AG04449 (cell line): ENCODE results near the gene KIF3B.
"Not testable (repeated sequence)": the region's sequence is repeated elsewhere in the genome, so short reads cannot be mapped to it uniquely, and the experiment has no call there.

Experiments used
- CTCF ChIA-PET: fragments of 350-600 bp; formaldehyde crosslinking; extraction: SDS; loops from one replicate; lab custom pipeline; 2021; ENCODE audit warnings: antibody characterized with exemption; lab: Yijun Ruan, JAX
- POLR2A ChIA-PET: fragments of 400-600, 350-600 bp; formaldehyde crosslinking; extraction: SDS; loops from one replicate; lab custom pipeline; 2020; ENCODE audit warnings: antibody characterized with exemption, inconsistent platforms; lab: Yijun Ruan, JAX
- DNase-seq: peaks from one replicate; pipeline ENCODE4 v3.0.0-alpha.2; 2010; ENCODE audit warnings: low read depth, low spot score
- H3K4me3 ChIP-seq: 2 replicates; pipeline ENCODE4 v1.5.1; 2011; ENCODE audit warnings: low read depth, mild to moderate bottlenecking, control low read depth, low read length
- TF ChIP-seq, protein P1 (sequence below): IDR thresholded peaks from one replicate; pipeline ENCODE4 v1.5.1; 2011; ENCODE audit warnings: mild to moderate bottlenecking, moderate library complexity, low read length, control low read depth, inconsistent platforms; ENCODE audit not compliant: insufficient read depth; ENCODE audit errors: missing control alignments

KIF3B gene

DNA sequence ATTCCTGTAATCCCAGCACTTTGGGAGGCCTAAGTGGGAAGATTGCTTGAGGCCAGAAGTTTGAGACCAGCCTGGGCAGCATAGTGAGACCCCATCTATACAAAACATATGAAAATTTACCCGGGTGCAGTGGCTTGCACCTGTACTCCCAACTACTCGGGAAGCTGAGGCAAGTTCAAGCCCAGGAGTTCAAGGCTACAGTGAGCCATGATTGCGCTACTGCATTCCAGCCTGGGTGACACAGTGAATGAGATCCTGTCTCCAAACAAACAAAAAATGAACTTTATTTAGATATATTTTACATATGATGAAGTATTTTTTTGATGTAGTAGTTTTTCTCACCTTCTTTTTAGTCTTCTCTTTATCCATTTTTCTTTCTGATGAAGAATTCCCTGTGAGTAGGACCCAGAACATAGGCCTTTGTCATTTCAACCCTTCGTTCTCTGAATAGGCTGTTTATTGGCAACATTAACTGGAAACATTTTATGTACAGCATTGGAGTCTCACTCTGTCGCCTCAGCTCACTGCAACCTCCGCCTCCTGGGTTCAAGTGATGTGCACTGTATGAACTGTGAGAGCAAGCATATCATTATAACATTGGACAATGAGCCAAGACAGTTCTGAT is 10.9 kb downstream of the KIF3B start:
- POLR2A ChIA-PET, result no interaction called here
- no peak overlapping the region for H3K4me3 ChIP-seq
- no peak for DNase-seq
- CTCF ChIA-PET, result no interaction called here
- TF ChIP-seq, protein P1, sequence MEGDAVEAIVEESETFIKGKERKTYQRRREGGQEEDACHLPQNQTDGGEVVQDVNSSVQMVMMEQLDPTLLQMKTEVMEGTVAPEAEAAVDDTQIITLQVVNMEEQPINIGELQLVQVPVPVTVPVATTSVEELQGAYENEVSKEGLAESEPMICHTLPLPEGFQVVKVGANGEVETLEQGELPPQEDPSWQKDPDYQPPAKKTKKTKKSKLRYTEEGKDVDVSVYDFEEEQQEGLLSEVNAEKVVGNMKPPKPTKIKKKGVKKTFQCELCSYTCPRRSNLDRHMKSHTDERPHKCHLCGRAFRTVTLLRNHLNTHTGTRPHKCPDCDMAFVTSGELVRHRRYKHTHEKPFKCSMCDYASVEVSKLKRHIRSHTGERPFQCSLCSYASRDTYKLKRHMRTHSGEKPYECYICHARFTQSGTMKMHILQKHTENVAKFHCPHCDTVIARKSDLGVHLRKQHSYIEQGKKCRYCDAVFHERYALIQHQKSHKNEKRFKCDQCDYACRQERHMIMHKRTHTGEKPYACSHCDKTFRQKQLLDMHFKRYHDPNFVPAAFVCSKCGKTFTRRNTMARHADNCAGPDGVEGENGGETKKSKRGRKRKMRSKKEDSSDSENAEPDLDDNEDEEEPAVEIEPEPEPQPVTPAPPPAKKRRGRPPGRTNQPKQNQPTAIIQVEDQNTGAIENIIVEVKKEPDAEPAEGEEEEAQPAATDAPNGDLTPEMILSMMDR, result no peak

DNA sequence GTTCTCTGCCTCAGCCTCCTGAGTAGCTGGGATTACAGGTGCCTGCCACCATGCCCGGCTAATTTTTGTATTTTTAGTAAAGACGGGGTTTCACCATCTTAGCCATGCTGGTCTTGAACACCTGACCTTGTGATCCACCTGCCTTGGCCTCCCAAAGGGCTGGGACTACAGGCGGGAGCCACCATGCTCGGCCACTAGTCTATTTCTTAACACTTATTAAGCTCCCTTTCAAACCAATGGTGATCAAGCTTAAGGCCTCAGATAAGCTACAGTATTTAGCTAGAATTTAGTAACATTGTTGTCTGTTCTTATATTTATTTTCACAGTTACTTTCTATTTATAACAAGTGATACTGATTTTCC is 11.8 kb downstream of the KIF3B start:
- POLR2A ChIA-PET, H3K4me3 ChIP-seq, DNase-seq: not testable (repeated sequence)
- CTCF ChIA-PET, result interaction anchor here (1.2 to 1.5 kb wide), 2 partner anchors 28 to 48 kb away, joined by 3 to 5 read pairs; no protein-coding TSS in a partner anchor

DNA sequence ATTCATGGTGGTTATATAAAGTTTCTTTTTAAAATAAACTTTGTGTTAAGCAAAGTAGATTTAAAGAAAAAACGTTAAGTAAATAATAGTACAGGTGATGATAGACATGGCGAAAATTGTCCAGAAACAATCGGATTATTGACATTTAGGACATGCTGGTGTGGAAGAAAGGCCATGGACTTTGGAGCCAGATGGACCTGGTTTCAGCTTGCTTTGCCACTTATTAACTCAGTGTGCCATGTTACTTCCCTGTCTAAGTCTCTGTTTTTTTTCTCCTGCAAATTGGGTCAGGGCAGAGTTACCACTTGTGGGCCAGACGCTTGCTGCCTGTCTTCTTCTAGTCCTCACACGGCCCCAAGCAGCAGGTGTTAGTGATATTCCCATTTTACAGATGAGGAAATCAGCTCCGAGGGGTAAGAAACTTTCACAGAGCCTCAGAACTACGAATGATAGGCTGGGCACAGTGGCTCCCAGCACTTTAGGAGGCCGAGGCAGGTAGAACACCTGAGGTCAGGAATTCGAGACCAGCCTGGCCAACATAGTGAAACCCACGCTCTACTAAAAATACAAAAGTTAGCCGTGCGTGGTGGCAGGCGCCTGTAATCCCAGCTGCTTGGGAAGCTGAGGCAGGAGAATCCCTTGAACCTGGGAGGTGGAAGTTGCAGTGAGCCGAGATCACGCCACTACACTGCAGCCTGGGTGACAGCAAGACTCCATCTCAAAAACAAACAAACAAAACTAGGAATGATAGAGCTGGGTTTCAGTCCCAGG is 12.4 kb downstream of the KIF3B start:
- POLR2A ChIA-PET, result no interaction called here
- no peak overlapping the region for H3K4me3 ChIP-seq
- DNase-seq, result no peak
- TF ChIP-seq, protein P1, result no peak
- CTCF ChIA-PET, result interaction anchor here (1.2 to 1.5 kb wide), 2 partner anchors 27 to 47 kb away, joined by 3 to 5 read pairs; no protein-coding TSS in a partner anchor

DNA sequence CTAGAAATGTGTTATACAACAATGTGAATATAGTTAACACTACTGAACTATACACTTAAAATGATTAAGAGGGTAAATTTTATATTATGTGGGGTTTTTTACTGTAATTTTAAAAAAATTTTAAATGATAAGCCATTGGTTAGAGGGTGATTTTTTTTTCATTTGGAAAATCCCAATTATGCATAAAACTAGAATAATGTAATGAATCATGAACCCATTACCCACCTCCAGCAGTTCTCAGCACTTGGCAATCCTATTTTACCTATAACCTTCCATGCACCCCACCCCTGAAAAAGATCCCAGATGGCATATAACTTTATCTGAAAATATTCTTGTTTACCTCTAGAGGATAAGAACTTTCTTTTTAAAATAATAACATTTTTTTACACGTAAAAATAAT is 13.7 kb downstream of the KIF3B start:
- TF ChIP-seq, protein P1, result no peak
- no peak overlapping the region for H3K4me3 ChIP-seq
- ChIA-PET POLR2A (no interaction called here), CTCF (no interaction called here)
- DNase-seq, result no peak

DNA sequence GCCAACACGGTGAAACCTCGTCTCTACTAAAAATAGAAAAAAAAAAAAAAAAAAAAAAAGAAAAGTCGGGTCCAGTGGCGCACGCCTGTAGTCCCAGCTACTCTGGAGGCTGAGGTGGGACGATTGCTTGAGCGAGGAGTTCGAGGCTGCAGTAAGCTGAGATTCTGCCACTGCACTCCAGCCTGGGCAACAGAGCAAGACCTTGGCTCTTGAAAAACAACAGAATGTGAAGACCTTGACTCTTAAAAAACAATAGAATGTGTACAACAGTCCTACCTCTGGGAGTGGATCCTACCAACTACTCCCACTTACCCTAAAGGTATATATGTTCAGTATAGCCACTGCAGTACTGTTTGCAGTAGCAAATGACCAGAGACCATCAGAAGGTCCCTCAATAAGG is 15.1 kb downstream of the KIF3B start:
- POLR2A ChIA-PET, result interaction anchor here (0.6 to 1.0 kb wide), 2 partner anchors 16 to 281 kb away, joined by 3 read pairs; no protein-coding TSS in a partner anchor
- no peak overlapping the region for H3K4me3 ChIP-seq
- DNase-seq, result no peak
- CTCF ChIA-PET, result no interaction called here
- TF ChIP-seq, protein P1, result no peak

DNA sequence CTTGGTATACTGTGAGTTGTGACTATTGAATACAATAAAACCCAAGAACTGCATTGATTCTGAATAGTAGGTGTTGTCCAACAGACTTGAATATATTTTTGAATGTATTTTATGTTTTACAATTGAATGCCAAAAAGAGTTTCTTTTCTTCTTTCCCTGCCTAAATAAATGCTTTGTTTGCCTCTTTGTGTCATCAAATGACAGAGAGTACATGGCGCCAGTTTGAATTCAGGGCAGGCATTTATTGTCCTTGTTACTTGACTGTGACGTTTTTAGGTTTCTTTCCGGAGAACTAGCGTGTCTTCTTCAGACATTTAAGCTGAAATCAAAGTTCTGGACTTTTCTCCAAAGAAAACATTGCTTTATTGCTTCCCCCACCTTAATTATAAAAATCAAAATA is 16.6 kb downstream of the KIF3B start:
- TF ChIP-seq, protein P1, result no peak

More for the DNA sequence above, 16.6 kb downstream of the KIF3B start:
- no peak overlapping the region for H3K4me3 ChIP-seq
- no peak for DNase-seq
- CTCF ChIA-PET, result interaction anchor here (0.8 to 1.1 kb wide), 2 partner anchors 9 to 43 kb away, joined by 3 read pairs; no protein-coding TSS in a partner anchor
- POLR2A ChIA-PET, result interaction anchor here (1.2 kb wide), 1 partner anchor 8 kb away, joined by 3 read pairs; no protein-coding TSS in a partner anchor
